Karpas-422 (cell line): Measurements from ENCODE around the gene UBE2M. TPM values are rescaled to one million over a fixed set of nuclear protein-coding genes. Genes with fewer than 3 reads are reported as not detected.

ENCODE experiments used
- DNase-seq: peaks from one replicate; pipeline ENCODE4 v3.0.0-alpha.2; 2015
- H2AFZ ChIP-seq: fragments of 200-600 bp; sonication (generic); 2 replicates; pipeline ENCODE4 v1.6.1; 2014; ENCODE audit warnings: antibody characterized with exemption, low read length, mixed read lengths
- H3K27ac ChIP-seq: fragments of 200-600 bp; sonication (generic); 2 replicates; pipeline ENCODE4 v1.5.1; 2014; ENCODE audit warnings: mild to moderate bottlenecking, low read length, moderate library complexity
- H3K27me3 ChIP-seq: fragments of 200-600 bp; sonication (generic); 2 replicates; pipeline ENCODE4 v1.6.1; 2014; ENCODE audit warnings: low read length, mixed read lengths
- H3K36me3 ChIP-seq: fragments of 200-600 bp; sonication (generic); 2 replicates; pipeline ENCODE4 v1.6.1; 2014; ENCODE audit warnings: low read length, mixed read lengths; ENCODE audit not compliant: insufficient read depth
- H3K4me1 ChIP-seq: fragments of 200-600 bp; sonication (generic); 2 replicates; pipeline ENCODE4 v1.6.1; 2014; ENCODE audit warnings: mild to moderate bottlenecking, low read length, mixed read lengths
- H3K4me2 ChIP-seq: fragments of 200-600 bp; sonication (generic); 2 replicates; pipeline ENCODE4 v1.6.1; 2014; ENCODE audit warnings: low read length, low read depth, mild to moderate bottlenecking; ENCODE audit not compliant: poor library complexity, severe bottlenecking
- H3K4me3 ChIP-seq: fragments of 200-600 bp; sonication (generic); 2 replicates; pipeline ENCODE4 v1.5.1; 2014; ENCODE audit warnings: mild to moderate bottlenecking, antibody characterized with exemption, low read length, mixed read lengths
- H3K79me2 ChIP-seq: fragments of 200-600 bp; sonication (generic); 2 replicates; pipeline ENCODE4 v1.6.1; 2014; ENCODE audit warnings: mild to moderate bottlenecking, low read length, mixed read lengths
- H3K9ac ChIP-seq: fragments of 200-600 bp; sonication (generic); 2 replicates; pipeline ENCODE4 v1.6.0; 2014; ENCODE audit warnings: low read length
- H3K9me2 ChIP-seq: fragments of 200-600 bp; sonication (generic), shearing (Covaris generic); replicated peaks from 2 replicates; pipeline ENCODE4 v1.6.0; 2014; ENCODE audit warnings: mild to moderate bottlenecking, low read length, moderate library complexity; ENCODE audit not compliant: insufficient read depth
- H3K9me3 ChIP-seq: fragments of 300-700, 200-600 bp; sonication (generic); 2 replicates; pipeline ENCODE4 v1.6.1; 2014; ENCODE audit warnings: low read length, mixed read lengths
- H4K20me1 ChIP-seq: fragments of 200-600 bp; sonication (generic); 2 replicates; pipeline ENCODE4 v1.6.1; 2014; ENCODE audit warnings: mild to moderate bottlenecking, antibody characterized with exemption, low read length, low read depth; ENCODE audit not compliant: insufficient read depth
- total RNA-seq: library from RNA; depleted of rRNA; stranded (reverse); fragments of >200 nt; shearing (Covaris generic); gene quantifications from 2 replicates; pipeline ENCODE4 v1.2.3, GENCODE V29; 2014; ENCODE audit warnings: low replicate concordance

UBE2M gene
- total RNA-seq, 1 experiment from 2014 or later = 90.6 TPM

DNA sequence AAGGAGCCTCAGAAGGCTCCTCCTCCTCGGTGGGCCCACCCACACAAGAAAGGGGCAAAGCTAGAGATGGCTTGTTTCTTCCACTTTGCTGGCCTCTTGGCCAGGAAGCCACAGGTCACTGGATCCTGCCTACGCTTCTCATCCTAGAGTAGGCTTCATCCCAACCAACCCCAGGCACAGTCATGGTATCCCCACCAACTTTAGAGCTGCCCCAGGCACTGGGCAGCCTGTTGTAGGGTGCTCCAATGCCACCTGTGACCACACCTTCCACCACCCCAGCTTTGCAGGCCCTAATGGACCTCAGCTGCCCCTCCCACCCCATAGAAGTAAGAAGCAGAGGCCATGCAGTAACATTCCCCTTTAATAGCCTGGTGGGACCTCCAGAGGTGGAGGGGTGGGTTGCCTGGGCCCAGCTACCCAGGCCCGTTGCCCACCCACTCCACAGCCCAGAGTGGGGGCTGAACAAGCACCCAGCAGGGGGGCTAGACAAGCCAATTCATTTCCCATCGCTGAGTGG lies 3.0 kb downstream of the UBE2M start:
- Histone ChIP-seq H3K27ac (peak overlapping the region; percentile 73), H3K79me2 (peaks cover 23% of the 10 kb centered on the region), H4K20me1 (no peaks in the 10 kb centered on the region; the same call in 1 of the 2 replicates), H3K9me2 (no peaks in the 10 kb centered on the region), H3K36me3 (0 out of 2 replicates have a peak, but pooled peaks cover 3% of the 10 kb centered on the region), H3K9me3 (no peaks in the 10 kb centered on the region), H3K27me3 (no peaks in the 10 kb centered on the region), H3K4me1 (peaks cover 48% of the 10 kb centered on the region), H2AFZ (no peak overlapping the region), H3K4me2 (peak overlapping the region; percentile 70), H3K9ac (peak overlapping the region; percentile 85), H3K4me3 (peak overlapping the region; percentile 69; the same call in 1 of the 2 replicates)
- no peak for DNase-seq

DNA sequence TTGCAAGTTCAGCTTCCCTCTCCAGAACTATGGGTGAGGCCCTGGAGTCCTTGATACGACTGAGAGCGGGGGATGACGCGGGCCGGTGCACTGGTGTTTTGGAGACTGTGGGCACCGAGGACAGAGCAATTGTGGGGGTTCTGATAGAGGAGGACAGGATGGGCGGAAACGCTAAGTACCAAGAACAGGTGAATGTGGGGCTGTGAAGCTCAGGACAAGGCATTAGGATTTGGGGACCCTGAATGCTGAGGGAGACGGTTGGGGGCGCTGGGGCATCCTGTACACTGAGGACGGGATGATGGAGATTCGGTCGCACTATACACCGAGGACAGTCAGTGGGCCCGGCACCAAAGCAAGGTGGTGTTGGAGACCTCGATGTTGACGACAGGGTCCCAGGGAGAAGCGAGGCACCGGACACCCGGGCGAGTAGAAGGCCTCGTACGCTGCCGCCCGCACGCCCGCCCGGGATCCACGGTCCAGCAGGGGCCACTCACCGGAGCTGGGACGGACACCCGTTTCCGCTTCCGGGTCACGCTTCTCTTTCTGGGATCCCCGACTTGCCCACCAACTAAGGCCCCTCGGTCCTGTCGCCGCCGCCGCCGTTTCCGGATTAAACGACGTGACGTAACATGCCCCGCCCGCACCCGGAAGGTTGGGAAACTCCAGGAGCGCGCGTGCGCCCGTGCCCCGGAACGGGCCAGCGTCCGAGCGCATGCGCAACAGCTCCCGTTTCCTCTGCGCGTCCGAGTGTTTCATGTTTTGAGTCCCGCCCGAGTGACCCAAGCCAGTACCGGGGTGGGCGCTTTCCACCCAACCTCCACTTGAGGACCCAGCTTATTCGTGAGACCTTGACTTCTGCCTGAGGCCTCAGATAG lies 3.7 kb downstream of the UBE2M start, which contains the start of gene CHMP2A:
CHMP2A (minus strand) TSS at position 612 of the 875 bp plus-strand sequence. CDS start 893 bp downstream, outside the sequence.
- Histone ChIP-seq H3K79me2 (peaks cover 21% of the 10 kb centered on the region), H2AFZ (no peak within 1 kb of the TSS), H3K9me3 (no peaks in the 10 kb centered on the region), H4K20me1 (no peaks in the 10 kb centered on the region; the same call in 1 of the 2 replicates), H3K4me2 (peak within 1 kb of the TSS; percentile 78), H3K27me3 (no peaks in the 10 kb centered on the region), H3K4me3 (peak within 1 kb of the TSS; percentile 69), H3K36me3 (0 out of 2 replicates have a peak, but pooled peaks cover 3% of the 10 kb centered on the region), H3K27ac (peak within 1 kb of the TSS; percentile 73), H3K9ac (peak within 1 kb of the TSS; percentile 93), H3K4me1 (peaks cover 41% of the 10 kb centered on the region), H3K9me2 (no peaks in the 10 kb centered on the region)
- DNase-seq = peak; percentile 95

DNA sequence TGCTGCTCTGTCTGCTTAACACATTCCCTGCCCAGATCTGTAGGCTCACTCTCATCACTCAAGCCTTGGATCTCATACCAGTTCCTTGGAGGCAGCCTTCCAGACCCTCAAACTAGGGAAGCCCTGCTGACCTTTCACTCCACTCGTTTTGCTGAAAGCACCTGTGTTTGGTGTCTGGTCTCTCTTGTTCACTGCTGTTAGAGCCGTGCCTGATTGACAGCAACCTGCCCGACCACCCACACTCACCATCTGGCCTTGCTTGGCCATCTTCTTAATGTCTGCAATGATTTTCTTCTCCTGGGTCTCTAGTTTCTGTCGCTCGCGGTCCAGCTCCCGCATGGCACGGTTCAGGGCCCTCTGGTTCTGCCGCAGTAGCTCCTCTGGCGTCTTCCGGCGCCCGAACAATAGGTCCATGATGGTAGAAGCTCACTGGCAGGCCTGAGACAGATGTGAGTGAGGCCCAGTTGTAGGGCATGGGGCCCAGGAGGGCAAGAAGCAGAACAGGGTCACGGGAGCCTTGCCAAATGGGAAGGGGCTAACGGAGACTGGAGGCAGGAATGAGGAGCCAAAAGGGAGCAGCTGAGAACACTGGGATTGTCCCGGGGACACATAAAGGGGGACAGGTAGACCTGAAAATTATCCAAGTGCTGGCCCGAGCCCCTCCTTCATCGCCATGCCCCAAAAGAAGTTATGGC lies 4.5 kb downstream of the UBE2M start:
- H3K36me3 ChIP-seq = 0 out of 2 replicates have a peak, but pooled peaks cover 3% of the 10 kb centered on the region
- no peak overlapping the region for H2AFZ ChIP-seq
- H3K4me1 ChIP-seq = peaks cover 34% of the 10 kb centered on the region
- H4K20me1 ChIP-seq = no peaks in the 10 kb centered on the region; the same call in 1 of the 2 replicates
- peak overlapping the region; percentile 78 for H3K4me2 ChIP-seq
- DNase-seq = peak; percentile 51
- H3K9ac ChIP-seq = peak overlapping the region; percentile 85
- no peaks in the 10 kb centered on the region for H3K9me3 ChIP-seq
- no peaks in the 10 kb centered on the region for H3K9me2 ChIP-seq
- H3K27me3 ChIP-seq = no peaks in the 10 kb centered on the region
- H3K27ac ChIP-seq = peak overlapping the region; percentile 60
- H3K79me2 ChIP-seq = peaks cover 20% of the 10 kb centered on the region
- H3K4me3 ChIP-seq = peak overlapping the region; percentile 69

DNA sequence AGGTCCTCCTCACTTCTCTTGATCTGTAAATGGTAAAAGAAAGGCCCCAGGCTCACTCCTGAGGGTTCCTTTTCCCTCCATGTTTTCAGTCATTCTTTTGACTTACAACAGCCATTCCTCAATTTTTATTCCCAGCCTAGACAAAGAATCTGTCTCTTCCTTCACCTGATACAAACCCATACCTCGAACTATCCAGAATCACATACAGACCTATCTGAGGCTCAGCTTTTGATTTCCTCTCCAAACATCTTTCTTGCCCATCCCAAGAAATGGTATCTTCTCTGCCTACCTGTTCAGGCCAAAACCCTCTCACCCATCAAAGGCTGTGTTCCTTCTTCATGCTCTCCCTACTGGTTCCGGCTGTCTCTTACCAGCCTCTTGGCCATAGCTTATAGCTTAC lies 5.8 kb downstream of the UBE2M start:
- Histone ChIP-seq H3K9me2 (no peaks in the 10 kb centered on the region), H3K4me1 (peaks cover 34% of the 10 kb centered on the region), H3K4me2 (peak overlapping the region; percentile 78), H4K20me1 (peaks cover under 1% of the 10 kb centered on the region; the same call in 1 of the 2 replicates), H2AFZ (no peak overlapping the region), H3K36me3 (peaks cover 6% of the 10 kb centered on the region; the same call in 1 of the 2 replicates), H3K27ac (no peak overlapping the region), H3K79me2 (peaks cover 15% of the 10 kb centered on the region), H3K9me3 (no peaks in the 10 kb centered on the region), H3K4me3 (no peak overlapping the region), H3K27me3 (no peaks in the 10 kb centered on the region), H3K9ac (peak overlapping the region; percentile 41)
- no peak for DNase-seq

DNA sequence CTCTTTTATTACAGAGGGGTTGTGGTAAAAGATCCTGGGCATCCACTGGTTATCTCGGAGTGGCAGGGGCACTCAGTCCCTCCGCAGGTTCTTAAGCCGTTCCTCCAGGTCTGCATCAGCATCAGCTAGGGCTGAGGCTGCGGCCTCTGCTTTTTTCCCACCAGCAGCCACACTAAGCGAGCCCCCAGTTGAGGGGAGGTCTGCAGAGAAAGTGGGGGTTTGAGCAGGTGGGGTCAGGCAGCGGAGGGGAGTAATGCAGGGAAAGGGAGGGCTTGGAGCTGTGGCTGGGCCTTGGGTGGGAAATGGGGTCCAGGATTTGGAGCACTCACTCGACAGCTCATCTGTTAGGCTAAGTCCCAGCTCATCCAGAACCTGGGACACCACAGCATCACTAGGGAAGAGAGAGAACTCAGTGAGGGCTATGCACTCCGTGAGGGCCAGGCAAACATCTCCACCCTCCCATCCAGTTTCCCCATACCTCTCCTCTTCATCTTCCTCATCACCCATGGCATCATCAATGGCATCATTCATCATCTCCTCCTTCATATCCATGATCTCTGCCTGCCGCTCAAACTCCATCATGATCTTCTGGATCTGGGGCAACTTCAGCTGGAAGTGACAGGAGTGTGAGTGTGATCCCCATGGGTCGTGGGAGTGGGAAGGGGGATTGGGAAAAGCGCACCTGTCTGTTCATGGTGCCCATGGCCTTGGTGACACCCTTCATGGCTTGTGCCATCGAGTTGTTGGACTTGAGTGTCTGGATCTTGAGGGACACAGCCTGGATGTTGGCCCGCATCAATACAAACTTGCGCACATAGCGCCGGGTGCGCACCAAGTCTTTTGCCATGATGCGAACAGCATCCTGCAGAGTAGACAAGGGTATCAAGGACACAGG lies 6.6 kb downstream of the UBE2M start:
- Histone ChIP-seq H3K4me3 (no peak overlapping the region), H3K9ac (no peak overlapping the region), H3K9me3 (no peaks in the 10 kb centered on the region), H3K27ac (no peak overlapping the region), H2AFZ (no peak overlapping the region), H3K9me2 (no peaks in the 10 kb centered on the region), H3K27me3 (no peaks in the 10 kb centered on the region), H3K4me2 (peak overlapping the region; percentile 78), H3K4me1 (peaks cover 31% of the 10 kb centered on the region), H3K36me3 (peaks cover 11% of the 10 kb centered on the region), H3K79me2 (peaks cover 12% of the 10 kb centered on the region), H4K20me1 (peaks cover 8% of the 10 kb centered on the region; the same call in 1 of the 2 replicates)
- no peak for DNase-seq

DNA sequence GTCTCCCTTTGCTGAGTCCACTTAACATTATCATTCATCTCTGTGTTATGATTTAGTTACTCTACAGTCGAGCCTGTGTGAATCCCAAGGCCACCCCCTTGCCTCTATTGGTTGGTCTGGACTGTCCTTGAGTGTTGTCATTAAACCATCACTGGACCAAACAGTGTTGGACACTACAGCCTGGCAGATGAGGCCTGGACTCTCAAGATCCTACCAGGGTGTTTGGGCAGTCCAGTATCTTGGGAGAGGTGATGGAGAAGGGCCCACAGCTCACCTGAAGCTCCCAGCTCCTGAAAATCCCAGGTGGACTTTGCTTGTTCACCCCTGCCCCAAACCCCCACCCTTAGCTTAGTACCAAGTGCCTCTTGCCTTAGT lies 7.3 kb downstream of the UBE2M start:
- H2AFZ ChIP-seq = no peak overlapping the region
- H3K9ac ChIP-seq = no peak overlapping the region
- no peak overlapping the region for H3K4me2 ChIP-seq
- H3K4me1 ChIP-seq = peaks cover 31% of the 10 kb centered on the region
- H3K27me3 ChIP-seq = no peaks in the 10 kb centered on the region
- DNase-seq = no peak
- H3K36me3 ChIP-seq = peaks cover 17% of the 10 kb centered on the region
- H3K27ac ChIP-seq = no peak overlapping the region
- H3K9me3 ChIP-seq = no peaks in the 10 kb centered on the region
- H4K20me1 ChIP-seq = peaks cover 15% of the 10 kb centered on the region
- H3K4me3 ChIP-seq = no peak overlapping the region
- peaks cover 13% of the 10 kb centered on the region for H3K79me2 ChIP-seq
- H3K9me2 ChIP-seq = no peaks in the 10 kb centered on the region

DNA sequence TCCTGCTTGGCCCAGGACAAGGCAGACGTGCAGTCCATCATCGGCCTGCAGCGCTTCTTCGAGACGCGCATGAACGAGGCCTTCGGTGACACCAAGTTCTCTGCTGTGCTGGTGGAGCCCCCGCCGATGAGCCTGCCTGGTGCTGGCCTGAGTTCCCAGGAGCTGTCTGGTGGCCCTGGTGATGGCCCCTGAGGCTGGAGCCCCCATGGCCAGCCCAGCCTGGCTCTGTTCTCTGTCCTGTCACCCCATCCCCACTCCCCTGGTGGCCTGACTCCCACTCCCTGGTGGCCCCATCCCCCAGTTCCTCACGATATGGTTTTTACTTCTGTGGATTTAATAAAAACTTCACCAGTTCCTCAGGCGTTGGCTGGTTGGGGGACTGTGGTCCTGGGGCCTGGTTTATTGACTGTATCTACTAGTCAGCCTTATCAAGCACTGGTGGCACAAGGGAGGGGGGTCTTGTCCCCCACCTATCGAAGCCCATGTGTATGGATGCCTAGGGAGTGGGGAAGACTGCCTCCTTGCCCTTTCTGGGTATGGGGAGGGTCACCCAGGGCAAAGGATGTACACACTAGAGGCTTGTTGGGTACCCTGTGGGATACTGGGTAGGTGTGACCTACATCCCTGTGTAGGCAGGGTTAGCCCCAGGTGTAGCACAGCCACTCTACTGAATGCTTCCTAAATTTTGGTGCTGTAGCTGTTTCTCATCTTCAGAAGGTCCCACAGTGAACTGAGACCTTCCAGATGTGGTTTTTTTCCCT lies 7.9 kb downstream of the UBE2M start:
- no peaks in the 10 kb centered on the region for H3K9me3 ChIP-seq
- no peak overlapping the region for H3K9ac ChIP-seq
- peaks cover 33% of the 10 kb centered on the region for H3K4me1 ChIP-seq
- no peak overlapping the region for H3K4me2 ChIP-seq
- H4K20me1 ChIP-seq = peaks cover 20% of the 10 kb centered on the region
- peaks cover 23% of the 10 kb centered on the region for H3K36me3 ChIP-seq
- no peaks in the 10 kb centered on the region for H3K27me3 ChIP-seq
- no peak for DNase-seq
- no peak overlapping the region for H2AFZ ChIP-seq
- peaks cover 18% of the 10 kb centered on the region for H3K79me2 ChIP-seq
- no peak overlapping the region for H3K27ac ChIP-seq
- no peaks in the 10 kb centered on the region for H3K9me2 ChIP-seq
- no peak overlapping the region for H3K4me3 ChIP-seq
